ENCODE data around the gene PROSER3. TPM values are rescaled to one million over a fixed set of nuclear protein-coding genes. Genes with fewer than 3 reads are reported as not detected.
A peak's percentile ranks its signal among the peaks of the same experiment; 100 is the strongest.

The PROSER3 gene
- total and polyA plus RNA-seq, 9 of the 15 experiments (the other 6 are each of a cell fraction or from before 2014, with no cell fraction given): 1.0 to 39.5 (median 5.1) TPM

GRCh38 chr19:35783469-35784434 lies 25.8 kb downstream of the PROSER3 start:
- Histone ChIP-seq H3K9ac (ENCODE audit: insufficient read depth in 1 of 2, low read depth in 2 of 2, low read length in 2 of 2) (peak overlapping the region in 1 of 2 experiments; percentile 17; a peak in 1 of 4 replicates), H2AFZ (ENCODE audit: low read depth, low read length) (no peak overlapping the region), H3K79me2 (ENCODE audit: control insufficient read depth, insufficient read depth, low read length) (no peaks in the 10 kb centered on the region), H4K20me1 (replicated peaks; ENCODE audit: control insufficient read depth, insufficient read depth, low read length) (no peaks in the 10 kb centered on the region), H3K4me3 (no peak overlapping the region), H3K4me1 (replicated peaks in 1 of 2; ENCODE audit: control insufficient read depth in 2 of 2, insufficient read depth in 2 of 2, low read length in 2 of 2) (peaks cover 0 to 36% of the 10 kb centered on the region in 2 experiments; a peak in 1 of 5 replicates), H3K4me2 (ENCODE audit: insufficient read depth, low read length) (no peak overlapping the region), H3K9me1 (ENCODE audit: control insufficient read depth, insufficient read depth, low read length) (no peaks in the 10 kb centered on the region), H3K36me3 (ENCODE audit: control insufficient read depth, insufficient read depth, low read length) (peaks cover 14% of the 10 kb centered on the region; the same call in 1 of the 3 replicates), H3K27me3 (ENCODE audit: control insufficient read depth in 2 of 2, insufficient read depth in 2 of 2, low read length in 2 of 2) (no peaks in the 10 kb centered on the region), H3K9me3 (replicated peaks; ENCODE audit: control insufficient read depth, insufficient read depth, low read depth, low read length) (no peaks in the 10 kb centered on the region), H3K27ac (ENCODE audit: extremely low read depth, low read depth, low read length) (no peak overlapping the region)
- DNase-seq (ENCODE audit: extremely low read depth in 1 of 4, low spot score in 3 of 4) (peak in 1 of 4 experiments; percentile 17), FAIRE-seq (no peak), ATAC-seq (peak; percentile 61)
- BruUV-seq (replicated peaks): no TSS peak
- 52% methylated on average over 13 of the region's 28 CpGs for WGBS (ENCODE audit: insufficient coverage, low coverage, missing lambda C conversion rate)
- ChIA-PET POLR2A (no interaction called here), CTCF (ENCODE audit: low intra/inter-chr PET ratio) (no interaction called here)
- in situ Hi-C loops (cut with MboI) (no loop called here), intact Hi-C loops (cut with micrococcal nuclease) (no loop called here)
- TF ChIP-seq KDM2B (CRISPR knock-in tag; IDR thresholded peaks at IDR 0.05) (no peak), LARP7 (IDR thresholded peaks at IDR 0.05) (no peak), EWSR1 (IDR thresholded peaks at IDR 0.05; ENCODE audit: borderline replicate concordance, low read depth, partially characterized antibody) (no peak), ERF (CRISPR knock-in tag; IDR thresholded peaks at IDR 0.05) (no peak), SMAD4 (CRISPR knock-in tag; conservative IDR thresholded peaks at IDR 0.05) (no peak), ZNF699 (CRISPR knock-in tag; IDR thresholded peaks at IDR 0.05; ENCODE audit: insufficient replicate concordance) (no peak), ID3 (CRISPR knock-in tag; IDR thresholded peaks at IDR 0.05) (no peak), ID3 (tag; IDR thresholded peaks at IDR 0.05) (no peak), ZNF707 (CRISPR knock-in tag; conservative IDR thresholded peaks at IDR 0.05) (no peak), ETS1 (conservative IDR thresholded peaks at IDR 0.05; ENCODE audit: control insufficient read depth, low read depth, low read length) (no peak), ATF3 (IDR thresholded peaks at IDR 0.05) (peak; percentile 70), ATF3 (CRISPR knock-in tag; conservative IDR thresholded peaks at IDR 0.05) (no peak), ETV1 (tag; conservative IDR thresholded peaks at IDR 0.05; ENCODE audit: low read depth) (no peak), ELF1 (tag; IDR thresholded peaks at IDR 0.05) (no peak), PATZ1 (CRISPR knock-in tag; IDR thresholded peaks at IDR 0.05; ENCODE audit: borderline replicate concordance) (no peak), ZZZ3 (IDR thresholded peaks at IDR 0.05) (no peak), POLR2G (IDR thresholded peaks at IDR 0.05; ENCODE audit: low read depth, low read length) (peak; percentile 18; the same call in 1 of the 2 replicates)

Measured in K562 (cell line).